ENCODE results near the gene TACR3. TPM values are rescaled to one million over a fixed set of nuclear protein-coding genes. Genes with fewer than 3 reads are reported as not detected.
"Not testable (repeated sequence)": the region's sequence is repeated elsewhere in the genome, so short reads cannot be mapped to it uniquely, and the experiment has no call there.

The TACR3 gene
- total and polyA plus RNA-seq, 3 experiments from 2014 or later = not detected

DNA sequence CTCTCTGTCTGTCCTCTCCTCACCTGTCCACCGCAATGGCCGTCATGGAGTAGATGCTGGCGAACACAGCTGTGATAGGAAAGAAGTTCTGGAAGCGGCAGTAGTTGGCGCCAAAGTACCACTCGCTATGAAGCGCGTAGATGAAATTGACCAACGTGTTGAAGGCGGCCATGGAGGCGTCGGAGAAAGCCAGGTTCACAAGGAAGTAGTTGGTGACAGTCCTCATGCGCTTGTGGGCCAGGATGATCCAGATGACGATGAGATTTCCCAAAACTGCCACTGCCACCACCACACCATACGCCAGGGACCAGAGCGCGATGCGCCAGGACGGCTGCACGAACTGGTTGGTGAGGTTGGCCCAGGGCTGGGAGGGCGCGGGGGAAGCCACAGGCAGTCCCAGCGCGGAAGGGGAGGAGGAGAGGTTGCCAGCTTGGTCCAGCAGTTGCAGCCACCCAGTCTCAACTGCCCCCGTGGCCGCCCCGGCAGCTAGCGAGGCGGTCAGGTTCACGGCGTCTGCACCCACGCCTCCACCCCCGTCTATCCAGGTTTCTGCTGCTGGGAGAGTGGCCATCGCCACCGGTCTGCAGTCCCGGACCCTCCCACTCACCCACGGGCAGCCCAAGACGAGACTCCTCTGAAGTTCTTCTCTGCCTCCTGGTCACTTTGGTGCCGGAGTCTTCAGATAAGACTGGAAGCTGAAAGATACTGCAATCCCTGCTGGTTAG lies 518 bp downstream of the TACR3 start:
- H3K36me3 ChIP-seq (ENCODE audit: insufficient read depth, low read length) = no peaks in the 10 kb centered on the region
- H3K4me3 Mint-ChIP-seq = no peak overlapping the region
- H3K27me3 ChIP-seq (ENCODE audit: insufficient read depth, low read length, poor library complexity, severe bottlenecking) = no peaks in the 10 kb centered on the region
- no peak for DNase-seq
- H3K4me1 ChIP-seq (ENCODE audit: insufficient read depth, low read length) = no peaks in the 10 kb centered on the region
- no peak overlapping the region for H3K27ac ChIP-seq (ENCODE audit: low read depth, low read length)
- peaks cover 0 to 7% (median 5%) of the 10 kb centered on the region in 5 donors for H3K9me3 Mint-ChIP-seq
- CTCF ChIA-PET = no interaction called here
- no peaks in the 10 kb centered on the region for H3K9me3 ChIP-seq (ENCODE audit: low read length)
- no peaks in the 10 kb centered on the region for H3K27me3 Mint-ChIP-seq
- H3K36me3 Mint-ChIP-seq = no peaks in the 10 kb centered on the region
- H3K27ac Mint-ChIP-seq = no peak overlapping the region
- POLR2A ChIA-PET = no interaction called here
- H3K4me1 Mint-ChIP-seq = no peaks in the 10 kb centered on the region
- no peak overlapping the region for H3K4me3 ChIP-seq (ENCODE audit: low read length)

- Mint-ChIP-seq H3K4me1 (no peaks in the 10 kb centered on the region), H3K9me3 (peaks cover 0 to 11% (median 3%) of the 10 kb centered on the region in 5 donors), H3K27me3 (no peaks in the 10 kb centered on the region), H3K4me3 (no peak overlapping the region), H3K36me3 (no peaks in the 10 kb centered on the region), H3K27ac (no peak overlapping the region)
- no peaks in the 10 kb centered on the region for H3K4me1 ChIP-seq (ENCODE audit: insufficient read depth, low read length)
- H3K36me3 ChIP-seq (ENCODE audit: insufficient read depth, low read length) = no peaks in the 10 kb centered on the region
- no peak overlapping the region for H3K4me3 ChIP-seq (ENCODE audit: low read length)
- no peaks in the 10 kb centered on the region for H3K9me3 ChIP-seq (ENCODE audit: low read length)
- ChIA-PET POLR2A (no interaction called here), CTCF (no interaction called here)
- no peak for DNase-seq
- H3K27ac ChIP-seq (ENCODE audit: low read depth, low read length) = no peak overlapping the region
- H3K27me3 ChIP-seq (ENCODE audit: insufficient read depth, low read length, poor library complexity, severe bottlenecking) = no peaks in the 10 kb centered on the region
Measured at GRCh38 chr4:103692615-103693014, 27.2 kb downstream of the TACR3 start.

DNA sequence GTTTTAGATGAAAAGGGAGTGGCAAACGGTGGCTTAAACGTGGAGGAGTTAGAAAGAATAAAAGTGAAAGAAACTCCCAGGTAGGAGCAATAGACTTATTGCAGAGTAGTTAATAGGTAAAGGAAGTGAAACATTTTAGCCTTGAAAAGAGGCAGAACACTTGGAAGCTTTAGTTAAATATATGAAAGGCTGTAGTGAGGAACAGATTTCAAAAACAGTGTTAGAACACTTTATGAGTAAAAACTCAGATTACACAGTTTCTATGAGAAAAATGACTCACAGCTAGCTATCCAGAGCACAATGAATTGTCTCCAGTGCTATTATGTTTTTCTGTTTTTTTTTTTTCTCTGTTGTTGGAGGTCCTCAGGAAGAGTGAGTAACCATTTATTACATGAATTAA lies 45.8 kb downstream of the TACR3 start:
- Histone ChIP-seq H3K9me3 (ENCODE audit: low read length) (no peaks in the 10 kb centered on the region), H3K27me3 (ENCODE audit: insufficient read depth, low read length, poor library complexity, severe bottlenecking) (no peaks in the 10 kb centered on the region), H3K27ac (ENCODE audit: low read depth, low read length) (no peak overlapping the region), H3K4me3 (ENCODE audit: low read length) (no peak overlapping the region), H3K4me1 (ENCODE audit: insufficient read depth, low read length) (no peaks in the 10 kb centered on the region), H3K36me3 (ENCODE audit: insufficient read depth, low read length) (no peaks in the 10 kb centered on the region)
- H3K9me3 Mint-ChIP-seq = peaks cover 0 to 12% (median 4%) of the 10 kb centered on the region in 5 donors
- no peaks in the 10 kb centered on the region for H3K27me3 Mint-ChIP-seq
- no peak overlapping the region for H3K4me3 Mint-ChIP-seq
- CTCF ChIA-PET = no interaction called here
- POLR2A ChIA-PET = no interaction called here
- no peak overlapping the region for H3K27ac Mint-ChIP-seq
- DNase-seq = no peak
- H3K4me1 Mint-ChIP-seq = no peaks in the 10 kb centered on the region
- no peaks in the 10 kb centered on the region for H3K36me3 Mint-ChIP-seq

- not testable (repeated sequence) for H3K4me3 ChIP-seq (ENCODE audit: low read length); H3K4me1 Mint-ChIP-seq
Measured at GRCh38 chr4:103666764-103667163, 53.0 kb downstream of the TACR3 start.

DNA sequence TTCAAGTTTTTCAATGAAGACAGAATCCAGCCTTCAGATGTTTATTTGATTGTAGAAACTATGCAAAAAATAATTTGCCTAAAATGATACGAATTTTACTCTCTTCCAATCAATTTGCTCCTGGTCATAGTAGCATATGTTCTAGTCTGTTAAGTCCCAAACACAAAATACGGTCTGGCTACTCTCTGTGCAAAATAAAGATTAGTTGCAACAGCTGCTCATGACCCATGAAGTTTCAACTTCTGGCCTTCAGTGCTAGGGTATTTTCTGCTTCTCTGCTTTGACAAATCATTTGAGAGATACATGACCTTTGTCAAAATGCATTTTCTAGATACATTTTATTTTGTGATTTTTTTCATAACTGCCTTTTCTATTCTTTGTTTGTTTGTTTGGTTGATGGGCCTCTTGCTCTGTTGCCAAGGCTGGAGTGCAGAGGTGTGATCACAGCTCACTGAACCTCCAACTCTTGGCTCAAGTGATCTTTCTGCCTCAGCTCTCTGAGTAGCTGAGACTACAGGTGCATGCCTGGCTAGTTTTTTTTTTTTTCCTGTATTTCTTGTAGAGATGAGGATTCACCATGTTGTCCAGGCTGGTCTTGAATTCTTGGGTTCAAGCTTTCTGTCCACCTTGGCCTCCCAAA lies 55.2 kb downstream of the TACR3 start:
- DNase-seq = no peak
- ChIA-PET CTCF (no interaction called here), POLR2A (no interaction called here)
- no peaks in the 10 kb centered on the region for H3K4me1 ChIP-seq (ENCODE audit: insufficient read depth, low read length)
- no peaks in the 10 kb centered on the region for H3K36me3 Mint-ChIP-seq
- no peak overlapping the region for H3K27ac ChIP-seq (ENCODE audit: low read depth, low read length)
- H3K9me3 ChIP-seq (ENCODE audit: low read length) = no peaks in the 10 kb centered on the region
- H3K4me3 ChIP-seq (ENCODE audit: low read length) = no peak overlapping the region
- no peaks in the 10 kb centered on the region for H3K4me1 Mint-ChIP-seq
- peaks cover 0 to 2% (median 0%) of the 10 kb centered on the region in 5 donors for H3K9me3 Mint-ChIP-seq
- H3K27me3 ChIP-seq (ENCODE audit: insufficient read depth, low read length, poor library complexity, severe bottlenecking) = no peaks in the 10 kb centered on the region
- H3K27ac Mint-ChIP-seq = no peak overlapping the region
- H3K27me3 Mint-ChIP-seq = no peaks in the 10 kb centered on the region
- H3K4me3 Mint-ChIP-seq = no peak overlapping the region
- no peaks in the 10 kb centered on the region for H3K36me3 ChIP-seq (ENCODE audit: insufficient read depth, low read length)

More at GRCh38 chr4:103666764-103667163, 53.0 kb downstream of the TACR3 start:
- H3K27me3 ChIP-seq (ENCODE audit: insufficient read depth, low read length, poor library complexity, severe bottlenecking); H3K4me3 Mint-ChIP-seq; H3K36me3 ChIP-seq (ENCODE audit: insufficient read depth, low read length); H3K36me3 Mint-ChIP-seq; H3K27ac ChIP-seq (ENCODE audit: low read depth, low read length); H3K27ac Mint-ChIP-seq; H3K9me3 Mint-ChIP-seq; DNase-seq; H3K27me3 Mint-ChIP-seq; POLR2A ChIA-PET; CTCF ChIA-PET; H3K4me1 ChIP-seq (ENCODE audit: insufficient read depth, low read length); H3K9me3 ChIP-seq (ENCODE audit: low read length): not testable (repeated sequence)

- CTCF ChIA-PET = no interaction called here
- Histone ChIP-seq H3K4me1 (ENCODE audit: insufficient read depth, low read length) (no peaks in the 10 kb centered on the region), H3K9me3 (ENCODE audit: low read length) (no peaks in the 10 kb centered on the region), H3K4me3 (ENCODE audit: low read length) (no peak overlapping the region), H3K36me3 (ENCODE audit: insufficient read depth, low read length) (no peaks in the 10 kb centered on the region), H3K27me3 (ENCODE audit: insufficient read depth, low read length, poor library complexity, severe bottlenecking) (no peaks in the 10 kb centered on the region), H3K27ac (ENCODE audit: low read depth, low read length) (no peak overlapping the region)
- Mint-ChIP-seq H3K4me3 (no peak overlapping the region), H3K27me3 (no peaks in the 10 kb centered on the region), H3K36me3 (no peaks in the 10 kb centered on the region), H3K4me1 (no peaks in the 10 kb centered on the region), H3K27ac (no peak overlapping the region), H3K9me3 (peaks cover 3 to 19% (median 4%) of the 10 kb centered on the region in 5 donors)
- DNase-seq = no peak
- POLR2A ChIA-PET = no interaction called here
Measured at GRCh38 chr4:103648541-103648940, 71.2 kb downstream of the TACR3 start.

DNA sequence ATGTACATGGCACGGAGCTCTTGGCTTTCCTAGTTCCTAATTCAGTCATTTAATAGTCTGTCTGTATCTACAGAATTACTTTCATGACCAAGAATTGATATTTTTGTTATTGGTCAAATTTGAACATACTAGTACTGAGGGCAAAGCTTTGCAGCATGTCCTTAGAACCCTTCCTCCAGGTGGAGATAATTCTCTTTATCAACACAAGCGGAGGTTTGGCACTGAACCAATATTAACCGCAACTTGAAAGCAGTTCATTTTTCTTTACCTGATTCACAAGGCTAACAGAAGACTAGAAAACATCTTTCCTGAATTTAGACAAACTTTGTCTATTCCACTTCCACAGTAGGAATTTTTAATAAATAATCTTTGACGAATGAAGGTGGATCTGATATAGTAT lies 73.8 kb downstream of the TACR3 start:
- ChIA-PET CTCF (no interaction called here), POLR2A (no interaction called here)
- Histone ChIP-seq H3K4me3 (ENCODE audit: low read length) (no peak overlapping the region), H3K9me3 (ENCODE audit: low read length) (no peaks in the 10 kb centered on the region), H3K4me1 (ENCODE audit: insufficient read depth, low read length) (no peaks in the 10 kb centered on the region), H3K27ac (ENCODE audit: low read depth, low read length) (no peak overlapping the region), H3K36me3 (ENCODE audit: insufficient read depth, low read length) (no peaks in the 10 kb centered on the region), H3K27me3 (ENCODE audit: insufficient read depth, low read length, poor library complexity, severe bottlenecking) (no peaks in the 10 kb centered on the region)
- Mint-ChIP-seq H3K27me3 (no peaks in the 10 kb centered on the region), H3K36me3 (no peaks in the 10 kb centered on the region), H3K4me1 (no peaks in the 10 kb centered on the region), H3K4me3 (no peak overlapping the region), H3K9me3 (peaks cover 0 to 14% (median 3%) of the 10 kb centered on the region in 5 donors), H3K27ac (no peak overlapping the region)
- no peak for DNase-seq

DNA sequence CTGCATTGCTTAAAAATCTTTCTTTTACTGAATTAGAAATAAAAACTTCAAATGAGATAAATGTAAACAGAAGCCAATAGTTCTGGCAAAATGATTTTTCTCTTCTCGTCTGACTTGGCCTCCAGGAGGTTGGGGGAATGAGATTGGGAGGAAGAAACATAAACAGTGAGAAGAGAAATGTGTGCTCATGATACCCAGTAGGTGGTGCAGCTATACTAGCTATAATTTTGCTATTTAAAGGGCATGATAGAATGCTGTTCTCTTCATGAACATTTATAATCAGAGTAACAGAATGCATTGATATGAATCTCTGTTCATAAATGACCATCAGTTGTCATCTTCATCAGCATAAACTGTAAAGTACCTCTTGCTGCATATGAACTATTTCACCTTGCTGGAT lies 85.5 kb downstream of the TACR3 start:
- Histone ChIP-seq H3K27me3 (ENCODE audit: insufficient read depth, low read length, poor library complexity, severe bottlenecking) (no peaks in the 10 kb centered on the region), H3K27ac (ENCODE audit: low read depth, low read length) (no peak overlapping the region), H3K4me1 (ENCODE audit: insufficient read depth, low read length) (no peaks in the 10 kb centered on the region), H3K36me3 (ENCODE audit: insufficient read depth, low read length) (no peaks in the 10 kb centered on the region), H3K4me3 (ENCODE audit: low read length) (no peak overlapping the region), H3K9me3 (ENCODE audit: low read length) (no peaks in the 10 kb centered on the region)
- no peak for DNase-seq
- peaks cover 0 to 12% (median 4%) of the 10 kb centered on the region in 5 donors for H3K9me3 Mint-ChIP-seq
- H3K27me3 Mint-ChIP-seq = no peaks in the 10 kb centered on the region
- no peaks in the 10 kb centered on the region for H3K36me3 Mint-ChIP-seq
- no peaks in the 10 kb centered on the region for H3K4me1 Mint-ChIP-seq
- ChIA-PET CTCF (no interaction called here), POLR2A (no interaction called here)
- no peak overlapping the region for H3K4me3 Mint-ChIP-seq
- H3K27ac Mint-ChIP-seq = no peak overlapping the region

All from CD8-positive, alpha-beta memory T cell (primary cell).